ENCODE data around the gene TMEM184A.

DNA sequence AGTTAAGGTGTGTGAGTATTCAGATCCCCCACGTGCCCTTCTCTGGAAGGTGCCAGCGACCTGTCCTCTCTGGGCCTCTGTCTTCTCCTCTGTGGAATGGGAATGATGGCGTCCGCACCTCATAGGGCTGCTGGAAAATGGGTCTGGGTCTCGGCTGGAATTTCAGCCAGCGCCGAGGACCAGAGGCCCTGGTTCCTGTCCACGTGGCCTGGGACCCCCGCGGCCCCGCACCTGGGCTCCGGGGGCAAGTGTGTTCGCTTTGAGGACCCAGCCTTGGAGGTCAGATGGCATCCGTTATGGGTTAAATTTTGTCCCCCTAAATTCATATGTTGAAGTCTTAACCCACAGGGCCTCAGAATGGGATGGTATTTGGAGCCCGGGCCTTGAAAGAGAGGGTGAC, 46.4 kb upstream of the TMEM184A start:
- TF ChIP-seq CTCF (IDR thresholded peaks at IDR 0.05), result no peak
- TF ChIP-seq POLR2A (IDR thresholded peaks at IDR 0.05), result no peak
- TF ChIP-seq POLR2AphosphoS5 (IDR thresholded peaks at IDR 0.05), result no peak

Data from sigmoid colon (tissue), 4 donors.